GM12878 (cell line): Measurements from ENCODE around the gene DOCK2. TPM values are rescaled to one million over a fixed set of nuclear protein-coding genes. Genes with fewer than 3 reads are reported as not detected.

Source experiments
- ATAC-seq: fragments of 200-7000 bp; cut with Tn5 transposase; 3 replicates; pipeline ENCODE4 v1.9.1; 2020; ENCODE audit warnings: mild to moderate bottlenecking, moderate library complexity
- BruUV-seq: library from RNA; stranded (reverse); fragments of 400-500 nt; replicated peaks from 2 replicates; lab custom pipeline; 2021; lab: Mats Ljungman, UMichigan
- CTCF ChIA-PET: fragments of 300-600 bp; sonication (Branson Sonifier 250); formaldehyde crosslinking; extraction: SDS; loops from one replicate; lab custom pipeline; 2021; ENCODE audit warnings: inconsistent platforms; lab: Yijun Ruan, JAX
- POLR2A ChIA-PET: fragments of 350-600 bp; formaldehyde crosslinking; extraction: SDS; loops from one replicate; lab custom pipeline; 2021; ENCODE audit warnings: inconsistent platforms; lab: Charles Lee
- RAD21 ChIA-PET: fragments of 300-600 bp; sonication (Branson Sonifier 250); formaldehyde crosslinking; loops from one replicate; lab custom pipeline; 2023; ENCODE audit warnings: antibody characterized with exemption; ENCODE audit not compliant: unreplicated experiment; lab: Charles Lee
- SMC1A ChIA-PET: fragments of 300-600 bp; sonication (Branson Sonifier 250); formaldehyde crosslinking; loops from one replicate; lab custom pipeline; 2023; ENCODE audit not compliant: unreplicated experiment, uncharacterized antibody; lab: Charles Lee
- DNase-seq: peaks from one replicate; pipeline ENCODE4 v3.0.0-alpha.2; 2011; ENCODE audit warnings: low read depth, low spot score
- FAIRE-seq: peaks from 3 replicates; lab custom pipeline; 2011; peaks lifted over from hg19 to GRCh38; lab: Jason Lieb, UNC
- H2AFZ ChIP-seq: 2 replicates; pipeline ENCODE4 v1.6.0; 2011; ENCODE audit warnings: low read depth, low read length, control low read depth; ENCODE audit not compliant: control insufficient read depth
- H3K27ac ChIP-seq: 2 replicates; pipeline ENCODE4 v1.5.1; 2011; ENCODE audit warnings: control low read depth; ENCODE audit not compliant: control insufficient read depth, insufficient read depth
- H3K27me3 ChIP-seq, 2 experiments: replicated peaks in 1 of 2; 2 replicates each; pipeline versions ENCODE4 v1.6.0 to v1.6.1; 2011; ENCODE audit warnings: low read length in 1 of 2; ENCODE audit not compliant: control insufficient read depth in 2 of 2, insufficient read depth in 2 of 2
- H3K36me3 ChIP-seq, 2 experiments: 2 replicates each; pipeline ENCODE4 v1.5.1; 2011; ENCODE audit warnings: low read length in 1 of 2; ENCODE audit not compliant: control insufficient read depth in 2 of 2, insufficient read depth in 2 of 2
- H3K4me1 ChIP-seq: 2 replicates; pipeline ENCODE4 v1.6.1; 2011; ENCODE audit warnings: mild to moderate bottlenecking, low read length, moderate library complexity, mixed read lengths; ENCODE audit not compliant: control insufficient read depth, insufficient read depth
- H3K4me2 ChIP-seq: 2 replicates; pipeline ENCODE4 v1.6.0; 2011; ENCODE audit warnings: control low read depth; ENCODE audit not compliant: control insufficient read depth, insufficient read depth
- H3K4me3 ChIP-seq: fragments of 200-600 bp; sonication (generic); 2 replicates; pipeline ENCODE4 v1.5.1; 2016
- H3K79me2 ChIP-seq: 2 replicates; pipeline ENCODE4 v1.6.0; 2011; ENCODE audit warnings: low read length; ENCODE audit not compliant: control insufficient read depth, insufficient read depth
- H3K9ac ChIP-seq: 2 replicates; pipeline ENCODE4 v1.8.0; 2011; ENCODE audit warnings: low read length, control low read depth, mixed read lengths; ENCODE audit not compliant: control insufficient read depth, insufficient read depth
- H3K9me3 ChIP-seq: replicated peaks from 3 replicates; pipeline ENCODE4 v1.5.1; 2011; ENCODE audit warnings: mild to moderate bottlenecking, low read length; ENCODE audit not compliant: control insufficient read depth, insufficient read depth
- H4K20me1 ChIP-seq: 2 replicates; pipeline ENCODE4 v1.6.0; 2011; ENCODE audit not compliant: control insufficient read depth, insufficient read depth
- LARP7 ChIP-seq: fragments of 450-650 bp; IDR thresholded peaks from 2 replicates; pipeline ENCODE4 v1.6.1; 2017; ENCODE audit warnings: mild to moderate bottlenecking
- SMAD1 ChIP-seq: fragments of 450-650 bp; IDR thresholded peaks from 2 replicates; pipeline ENCODE4 v1.6.1; 2018; ENCODE audit warnings: mild to moderate bottlenecking, low read depth; ENCODE audit not compliant: partially characterized antibody
- STAT3 ChIP-seq: IDR thresholded peaks from 2 replicates; pipeline ENCODE4 v1.6.1; 2011; ENCODE audit warnings: low read depth, low read length, improper control_type of control experiment
- TCF3 ChIP-seq: IDR thresholded peaks from 2 replicates; pipeline ENCODE4 v1.6.1; 2012; ENCODE audit warnings: low read depth, mild to moderate bottlenecking, low read length, borderline replicate concordance; ENCODE audit not compliant: insufficient read depth
- ZNF274 ChIP-seq: IDR thresholded peaks from one replicate; pipeline ENCODE4 v1.8.0; 2011; ENCODE audit not compliant: insufficient read length, insufficient read depth
- WGBS: methylation state at CpG from one replicate; pipeline ENCODE4 v1.1.6; 2016; ENCODE audit warnings: low lambda C conversion rate; ENCODE audit not compliant: insufficient replicate concordance, insufficient coverage; ENCODE audit errors: missing lambda C conversion rate; 5-methylcytosine and 5-hydroxymethylcytosine counted together
- in situ Hi-C: fragments of 300-500 bp; cut with MboI; formaldehyde crosslinking; loops from 9 replicates; pipeline ENCODE4 v1.14.3; 2018; ENCODE audit warnings: mixed read lengths
- intact Hi-C: fragments of 100-400 bp; cut with micrococcal nuclease; formaldehyde crosslinking; loops from one replicate; pipeline ENCODE4 v1.14.2; 2022; ENCODE audit not compliant: unreplicated experiment
- polyA plus RNA-seq, 11 experiments: library from polyadenylated mRNA; depleted of rRNA in 4 of 11; unstranded in 6 of 11; stranded (reverse) in 5 of 11; fragments of >200 nt; fragmentation: Nextera tagmentation in 4 of 11; fragmentation: Illumina TruSeq in 1 of 11; extraction: Ambion mirVana in 4 of 11; extraction: Trizol in 1 of 11; gene quantifications; 1 replicate in 1 of 11; 2 replicates in 10 of 11; pipeline versions ENCODE4 v1.2.1 to v1.2.3, GENCODE V29; 2011 to 2016; ENCODE audit warnings: inconsistent platforms in 2 of 11, missing spikeins in 2 of 11, low read depth in 1 of 11
- total RNA-seq, 4 experiments: library from RNA; depleted of rRNA in 3 of 4; stranded (reverse); fragments of >200 nt in 3 of 4; fragmentation: Illumina TruSeq in 1 of 4; extraction: Trizol in 1 of 4; gene quantifications; 2 replicates each; pipeline versions ENCODE4 v1.2.1 to v1.2.3, GENCODE V29; 2013 to 2021
- TF ChIP-seq, protein P1 (sequence below): fragments of 450-650 bp; IDR thresholded peaks from 2 replicates; pipeline ENCODE4 v1.6.1; 2018; ENCODE audit warnings: borderline replicate concordance, mild to moderate bottlenecking; ENCODE audit not compliant: partially characterized antibody
- TF ChIP-seq, protein P2 (sequence below): IDR thresholded peaks from 2 replicates; pipeline ENCODE4 v1.6.1; 2012; ENCODE audit warnings: low read depth, low read length, improper control_type of control experiment
- TF ChIP-seq, protein P3 (sequence below): IDR thresholded peaks from 2 replicates; pipeline ENCODE4 v1.6.1; 2012; ENCODE audit warnings: low read length, inconsistent platforms
- TF ChIP-seq, protein P4 (sequence below): IDR thresholded peaks from 2 replicates; pipeline ENCODE4 v1.6.1; 2011; ENCODE audit warnings: mild to moderate bottlenecking, low read depth, low read length, moderate library complexity; ENCODE audit not compliant: insufficient replicate concordance

DOCK2 gene
- total and polyA plus RNA-seq, 10 of the 15 experiments (the other 5 are each of a cell fraction or from before 2014, with no cell fraction given), result 34.2 to 192 (median 118) TPM

DNA sequence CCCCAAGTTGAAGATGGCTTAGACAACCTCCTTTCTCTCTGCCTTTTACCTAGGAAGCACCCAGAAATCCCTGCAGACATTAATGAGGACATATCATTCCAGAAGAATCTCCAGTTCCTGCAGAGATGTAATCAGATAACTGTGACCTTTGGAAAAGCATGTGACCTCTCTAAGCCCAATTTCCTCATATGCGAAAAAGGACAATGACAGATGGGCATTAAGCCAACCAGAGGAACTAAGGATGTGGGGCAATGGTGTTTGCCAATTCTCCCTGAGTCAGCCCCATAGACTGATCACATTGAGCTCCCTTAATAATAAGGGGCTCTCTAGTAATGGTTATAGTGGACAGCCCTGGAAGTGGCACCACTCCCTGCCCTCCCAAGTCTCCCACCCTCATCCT, 458.6 kb downstream of the DOCK2 start:
- FAIRE-seq, result no peak
- POLR2A ChIA-PET, result no interaction called here
- in situ Hi-C loops, result no loop called here

DNA sequence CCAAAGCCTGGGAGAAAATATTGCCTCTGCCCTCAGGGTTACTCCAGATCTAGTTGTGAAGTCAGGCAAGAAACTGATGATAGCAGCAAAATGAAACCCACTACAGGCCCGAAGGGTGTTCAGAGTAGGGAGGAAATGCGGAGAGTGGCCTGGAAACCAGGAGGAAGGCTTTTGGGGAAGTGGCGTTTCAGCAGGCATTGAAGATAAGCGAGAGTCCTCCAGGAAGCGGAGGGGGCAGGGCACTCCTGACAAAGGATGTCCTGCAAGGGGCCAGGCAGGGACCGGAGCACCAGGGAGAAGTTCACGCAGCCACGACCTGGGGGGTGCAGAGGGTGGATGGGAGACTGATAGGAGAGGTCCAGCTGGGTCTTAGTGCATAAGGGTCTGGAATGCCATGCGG, 460.9 kb downstream of the DOCK2 start:
- in situ Hi-C loops (no loop called here), intact Hi-C loops (no loop called here)
- DNase-seq, result no peak
- 48% methylated on average over 9 of the region's 9 CpGs for WGBS
- no peak overlapping the region for H3K4me2 ChIP-seq
- ChIA-PET RAD21 (interaction anchor here (1.4 kb wide), 1 partner anchor 241 kb away, joined by 3 read pairs; no protein-coding TSS in a partner anchor), CTCF (interaction anchor here (1.0 to 6.0 kb wide), 3 partner anchors 86 to 123 kb away, joined by 3 to 80 read pairs (median 3); no protein-coding TSS in a partner anchor), SMC1A (interaction anchor here (0.9 kb wide), 1 partner anchor 117 kb away, joined by 3 read pairs; the partner anchor contains the start of gene INSYN2B), POLR2A (interaction anchor here (0.6 kb wide), 1 partner anchor 205 kb away, joined by 3 read pairs; no protein-coding TSS in a partner anchor)
- no peaks in the 10 kb centered on the region; the same call in 1 of the 2 replicates for H4K20me1 ChIP-seq
- H3K36me3 ChIP-seq, result no peaks in the 10 kb centered on the region
- H3K4me1 ChIP-seq, result no peaks in the 10 kb centered on the region
- H3K27ac ChIP-seq, result no peak overlapping the region
- BruUV-seq, result no TSS peak
- ATAC-seq, result no peak
- H3K79me2 ChIP-seq, result no peaks in the 10 kb centered on the region
- H3K27me3 ChIP-seq, result no peaks in the 10 kb centered on the region
- no peak overlapping the region for H2AFZ ChIP-seq
- H3K4me3 ChIP-seq, result no peak overlapping the region
- no peaks in the 10 kb centered on the region; the same call in 2 of the 3 replicates for H3K9me3 ChIP-seq
- no peak overlapping the region for H3K9ac ChIP-seq
- no peak for FAIRE-seq
- TF ChIP-seq ZNF274 (no peak), STAT3 (no peak), TCF3 (no peak)
- TF ChIP-seq, protein P1, sequence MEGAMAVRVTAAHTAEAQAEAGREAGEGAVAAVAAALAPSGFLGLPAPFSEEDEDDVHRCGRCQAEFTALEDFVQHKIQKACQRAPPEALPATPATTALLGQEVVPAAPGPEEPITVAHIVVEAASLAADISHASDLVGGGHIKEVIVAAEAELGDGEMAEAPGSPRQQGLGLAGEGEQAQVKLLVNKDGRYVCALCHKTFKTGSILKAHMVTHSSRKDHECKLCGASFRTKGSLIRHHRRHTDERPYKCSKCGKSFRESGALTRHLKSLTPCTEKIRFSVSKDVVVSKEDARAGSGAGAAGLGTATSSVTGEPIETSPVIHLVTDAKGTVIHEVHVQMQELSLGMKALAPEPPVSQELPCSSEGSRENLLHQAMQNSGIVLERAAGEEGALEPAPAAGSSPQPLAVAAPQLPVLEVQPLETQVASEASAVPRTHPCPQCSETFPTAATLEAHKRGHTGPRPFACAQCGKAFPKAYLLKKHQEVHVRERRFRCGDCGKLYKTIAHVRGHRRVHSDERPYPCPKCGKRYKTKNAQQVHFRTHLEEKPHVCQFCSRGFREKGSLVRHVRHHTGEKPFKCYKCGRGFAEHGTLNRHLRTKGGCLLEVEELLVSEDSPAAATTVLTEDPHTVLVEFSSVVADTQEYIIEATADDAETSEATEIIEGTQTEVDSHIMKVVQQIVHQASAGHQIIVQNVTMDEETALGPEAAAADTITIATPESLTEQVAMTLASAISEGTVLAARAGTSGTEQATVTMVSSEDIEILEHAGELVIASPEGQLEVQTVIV, result no peak
- TF ChIP-seq, protein P2, sequence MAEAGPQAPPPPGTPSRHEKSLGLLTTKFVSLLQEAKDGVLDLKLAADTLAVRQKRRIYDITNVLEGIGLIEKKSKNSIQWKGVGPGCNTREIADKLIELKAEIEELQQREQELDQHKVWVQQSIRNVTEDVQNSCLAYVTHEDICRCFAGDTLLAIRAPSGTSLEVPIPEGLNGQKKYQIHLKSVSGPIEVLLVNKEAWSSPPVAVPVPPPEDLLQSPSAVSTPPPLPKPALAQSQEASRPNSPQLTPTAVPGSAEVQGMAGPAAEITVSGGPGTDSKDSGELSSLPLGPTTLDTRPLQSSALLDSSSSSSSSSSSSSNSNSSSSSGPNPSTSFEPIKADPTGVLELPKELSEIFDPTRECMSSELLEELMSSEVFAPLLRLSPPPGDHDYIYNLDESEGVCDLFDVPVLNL, result no peak
- TF ChIP-seq, protein P3, sequence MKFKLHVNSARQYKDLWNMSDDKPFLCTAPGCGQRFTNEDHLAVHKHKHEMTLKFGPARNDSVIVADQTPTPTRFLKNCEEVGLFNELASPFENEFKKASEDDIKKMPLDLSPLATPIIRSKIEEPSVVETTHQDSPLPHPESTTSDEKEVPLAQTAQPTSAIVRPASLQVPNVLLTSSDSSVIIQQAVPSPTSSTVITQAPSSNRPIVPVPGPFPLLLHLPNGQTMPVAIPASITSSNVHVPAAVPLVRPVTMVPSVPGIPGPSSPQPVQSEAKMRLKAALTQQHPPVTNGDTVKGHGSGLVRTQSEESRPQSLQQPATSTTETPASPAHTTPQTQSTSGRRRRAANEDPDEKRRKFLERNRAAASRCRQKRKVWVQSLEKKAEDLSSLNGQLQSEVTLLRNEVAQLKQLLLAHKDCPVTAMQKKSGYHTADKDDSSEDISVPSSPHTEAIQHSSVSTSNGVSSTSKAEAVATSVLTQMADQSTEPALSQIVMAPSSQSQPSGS, result no peak

More for the DNA sequence above, 458.6 kb downstream of the DOCK2 start:
- RAD21 ChIA-PET, result interaction anchor here (1.0 kb wide), 1 partner anchor 127 kb away, joined by 4 read pairs; no protein-coding TSS in a partner anchor
- no peaks in the 10 kb centered on the region; the same call in 2 of the 3 replicates for H3K9me3 ChIP-seq
- SMC1A ChIA-PET, result no interaction called here
- 91% methylated on average over 1 of the region's 1 CpG for WGBS
- no peak overlapping the region for H2AFZ ChIP-seq
- H3K36me3 ChIP-seq, result no peaks in the 10 kb centered on the region
- H3K9ac ChIP-seq, result no peak overlapping the region
- H3K4me3 ChIP-seq, result no peak overlapping the region
- H3K79me2 ChIP-seq, result no peaks in the 10 kb centered on the region
- H3K4me1 ChIP-seq, result no peaks in the 10 kb centered on the region
- no peaks in the 10 kb centered on the region; the same call in 1 of the 2 replicates for H4K20me1 ChIP-seq
- H3K4me2 ChIP-seq, result no peak overlapping the region
- BruUV-seq, result no TSS peak
- TF ChIP-seq, protein P4, sequence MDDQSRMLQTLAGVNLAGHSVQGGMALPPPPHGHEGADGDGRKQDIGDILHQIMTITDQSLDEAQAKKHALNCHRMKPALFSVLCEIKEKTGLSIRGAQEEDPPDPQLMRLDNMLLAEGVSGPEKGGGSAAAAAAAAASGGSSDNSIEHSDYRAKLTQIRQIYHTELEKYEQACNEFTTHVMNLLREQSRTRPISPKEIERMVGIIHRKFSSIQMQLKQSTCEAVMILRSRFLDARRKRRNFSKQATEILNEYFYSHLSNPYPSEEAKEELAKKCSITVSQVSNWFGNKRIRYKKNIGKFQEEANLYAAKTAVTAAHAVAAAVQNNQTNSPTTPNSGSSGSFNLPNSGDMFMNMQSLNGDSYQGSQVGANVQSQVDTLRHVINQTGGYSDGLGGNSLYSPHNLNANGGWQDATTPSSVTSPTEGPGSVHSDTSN, result no peak
- TF ChIP-seq SMAD1, result no peak
- TF ChIP-seq LARP7, result no peak
- TF ChIP-seq, all 136 proteins: peak for 0
- DNase-seq (no peak), ATAC-seq (no peak)
- CTCF ChIA-PET, result interaction anchor here (1.0 kb wide), 1 partner anchor 86 kb away, joined by 4 read pairs; no protein-coding TSS in a partner anchor
- intact Hi-C loops, result no loop called here
- Histone ChIP-seq H3K27me3 (no peaks in the 10 kb centered on the region), H3K27ac (no peak overlapping the region)
